Measurements from ENCODE around the gene MEGF6. TPM values are rescaled to one million over a fixed set of nuclear protein-coding genes. Genes with fewer than 3 reads are reported as not detected.

MEGF6 gene
- total RNA-seq, 1 experiment from 2014 or later: 65.3 TPM

- Histone ChIP-seq H3K9me2 (ENCODE audit: insufficient read depth) (no peaks in the 10 kb centered on the region), H3K4me1 (replicated peaks; ENCODE audit: insufficient read depth) (no peaks in the 10 kb centered on the region), H3K4me2 (no peak overlapping the region), H2AFZ (no peak overlapping the region), H3K79me2 (ENCODE audit: low read depth) (no peaks in the 10 kb centered on the region), H3K36me3 (ENCODE audit: low read depth) (no peaks in the 10 kb centered on the region), H3K9me3 (ENCODE audit: insufficient read depth, low read depth) (peaks cover 4% of the 10 kb centered on the region), H4K20me1 (ENCODE audit: insufficient read depth) (no peaks in the 10 kb centered on the region), H3K4me3 (no peak overlapping the region), H3F3A (ENCODE audit: insufficient read depth, low read depth) (no peaks in the 10 kb centered on the region), H3K27ac (no peak overlapping the region), H3K27me3 (ENCODE audit: insufficient read depth, low read depth) (peaks cover 75% of the 10 kb centered on the region)
- ChIA-PET POLR2A (ENCODE audit: unreplicated experiment) (no interaction called here), CTCF (no interaction called here)
- TF ChIP-seq CTCF (conservative IDR thresholded peaks at IDR 0.05) (no peak), EZH2 (IDR thresholded peaks at IDR 0.05; ENCODE audit: low read depth) (no peak)
- BruUV-seq (replicated peaks): no TSS peak
- intact Hi-C loops (cut with micrococcal nuclease; ENCODE audit: unreplicated experiment): no loop called here
- no peak for DNase-seq
These were observed 168.4 kb downstream of the MEGF6 start for GRCh38 chr1:3442901-3443300.

GRCh38 chr1:3442331-3442730, 169.0 kb downstream of the MEGF6 start:
- Histone ChIP-seq H3K4me3 (no peak overlapping the region), H2AFZ (no peak overlapping the region), H3K9me3 (ENCODE audit: insufficient read depth, low read depth) (peaks cover 4% of the 10 kb centered on the region; the same call in 1 of the 2 replicates), H3K27ac (no peak overlapping the region), H3F3A (ENCODE audit: insufficient read depth, low read depth) (no peaks in the 10 kb centered on the region), H3K9me2 (ENCODE audit: insufficient read depth) (no peaks in the 10 kb centered on the region), H4K20me1 (ENCODE audit: insufficient read depth) (no peaks in the 10 kb centered on the region), H3K79me2 (ENCODE audit: low read depth) (no peaks in the 10 kb centered on the region), H3K4me1 (replicated peaks; ENCODE audit: insufficient read depth) (no peaks in the 10 kb centered on the region), H3K36me3 (ENCODE audit: low read depth) (no peaks in the 10 kb centered on the region), H3K4me2 (no peak overlapping the region), H3K27me3 (ENCODE audit: insufficient read depth, low read depth) (peaks cover 77% of the 10 kb centered on the region)
- BruUV-seq (replicated peaks): no TSS peak
- TF ChIP-seq EZH2 (IDR thresholded peaks at IDR 0.05; ENCODE audit: low read depth) (no peak), CTCF (conservative IDR thresholded peaks at IDR 0.05) (no peak)
- intact Hi-C loops (cut with micrococcal nuclease; ENCODE audit: unreplicated experiment): no loop called here
- ChIA-PET POLR2A (ENCODE audit: unreplicated experiment) (no interaction called here), CTCF (no interaction called here)
- no peak for DNase-seq

- H4K20me1 ChIP-seq (ENCODE audit: insufficient read depth): no peaks in the 10 kb centered on the region
- intact Hi-C loops (cut with micrococcal nuclease; ENCODE audit: unreplicated experiment): no loop called here
- ChIA-PET POLR2A (ENCODE audit: unreplicated experiment) (no interaction called here), CTCF (no interaction called here)
- no TSS peak for BruUV-seq (replicated peaks)
- H3K27ac ChIP-seq: no peak overlapping the region
- H3K36me3 ChIP-seq (ENCODE audit: low read depth): no peaks in the 10 kb centered on the region
- TF ChIP-seq EZH2 (IDR thresholded peaks at IDR 0.05; ENCODE audit: low read depth) (no peak), CTCF (conservative IDR thresholded peaks at IDR 0.05) (no peak)
- peaks cover 77% of the 10 kb centered on the region for H3K27me3 ChIP-seq (ENCODE audit: insufficient read depth, low read depth)
- H3K4me3 ChIP-seq: no peak overlapping the region
- H3K4me2 ChIP-seq: no peak overlapping the region
- no peak for DNase-seq
- H3K79me2 ChIP-seq (ENCODE audit: low read depth): no peaks in the 10 kb centered on the region
- no peaks in the 10 kb centered on the region for H3K4me1 ChIP-seq (replicated peaks; ENCODE audit: insufficient read depth)
- H3K9me2 ChIP-seq (ENCODE audit: insufficient read depth): no peaks in the 10 kb centered on the region
- no peak overlapping the region for H2AFZ ChIP-seq
- no peaks in the 10 kb centered on the region for H3F3A ChIP-seq (ENCODE audit: insufficient read depth, low read depth)
- H3K9me3 ChIP-seq (ENCODE audit: insufficient read depth, low read depth): peaks cover 4% of the 10 kb centered on the region; the same call in 1 of the 2 replicates
These were observed 169.4 kb downstream of the MEGF6 start for GRCh38 chr1:3441880-3442279.

All from PC-9 (cell line).